KOPT-K1 (cell line): ENCODE data around the gene M6PR.
"Not testable (repeated sequence)": the region's sequence is repeated elsewhere in the genome, so short reads cannot be mapped to it uniquely, and the experiment has no call there.

Experiments used
- H3K27ac ChIP-seq: fragments of 200-600 bp; sonication (generic); 2 replicates; pipeline ENCODE4 v1.5.1; 2016; ENCODE audit warnings: antibody characterized with exemption, mild to moderate bottlenecking, low read depth, low read length; ENCODE audit not compliant: poor library complexity, severe bottlenecking
- H3K36me3 ChIP-seq: fragments of 200-600 bp; sonication (generic); 2 replicates; pipeline ENCODE4 v1.5.1; 2017; ENCODE audit warnings: antibody characterized with exemption, mild to moderate bottlenecking, low read length, moderate library complexity; ENCODE audit not compliant: insufficient read depth
- H3K9me3 ChIP-seq: fragments of 200-600 bp; sonication (generic); 2 replicates; pipeline ENCODE4 v1.5.1; 2017; ENCODE audit warnings: antibody characterized with exemption, low read length, mild to moderate bottlenecking; ENCODE audit not compliant: insufficient read depth, poor library complexity, severe bottlenecking

The M6PR gene

DNA sequence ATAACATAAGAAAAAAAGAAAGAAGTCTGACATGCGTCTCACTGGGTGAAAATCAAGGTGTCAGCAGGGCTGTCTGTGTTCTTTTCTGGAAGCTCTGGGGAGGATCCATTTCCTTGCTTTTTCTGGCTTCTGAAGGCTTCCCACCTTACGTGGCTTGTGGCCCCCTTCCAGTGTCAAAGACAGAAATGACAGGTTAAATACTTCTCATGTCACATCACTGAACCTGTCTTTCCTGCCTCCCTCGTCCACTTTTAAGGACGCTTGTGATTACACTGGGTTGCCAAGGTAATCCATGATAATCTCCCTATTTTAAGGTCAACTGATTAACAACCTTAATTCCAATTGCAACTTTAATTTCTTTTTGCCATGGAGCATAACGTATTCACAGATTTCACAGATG lies 39.7 kb downstream of the M6PR start:
- H3K27ac ChIP-seq = no peak overlapping the region

DNA sequence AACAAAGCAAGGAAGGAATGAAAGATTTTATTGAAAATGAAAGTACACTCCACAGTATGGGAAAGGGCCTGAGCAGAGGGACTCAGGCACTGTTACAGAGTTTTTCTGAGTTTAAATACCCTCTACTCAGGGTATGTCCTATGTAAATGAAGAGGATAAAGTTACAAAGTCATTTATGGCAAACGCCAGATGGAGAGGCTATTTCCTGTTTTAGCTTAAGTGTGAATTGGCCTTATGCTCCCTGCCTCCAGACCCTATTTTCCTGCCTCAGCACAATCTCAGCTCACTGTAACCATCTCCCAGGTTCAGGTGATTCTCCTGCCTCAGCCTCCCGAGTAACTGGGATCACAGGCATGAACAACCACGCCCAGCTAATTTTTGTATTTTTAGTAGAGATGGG lies 41.9 kb downstream of the M6PR start:
- Histone ChIP-seq H3K27ac (no peak overlapping the region), H3K36me3 (no peaks in the 10 kb centered on the region), H3K9me3 (no peaks in the 10 kb centered on the region)

More for the DNA sequence above, 39.7 kb downstream of the M6PR start:
- no peaks in the 10 kb centered on the region for H3K9me3 ChIP-seq
- H3K36me3 ChIP-seq = no peaks in the 10 kb centered on the region

DNA sequence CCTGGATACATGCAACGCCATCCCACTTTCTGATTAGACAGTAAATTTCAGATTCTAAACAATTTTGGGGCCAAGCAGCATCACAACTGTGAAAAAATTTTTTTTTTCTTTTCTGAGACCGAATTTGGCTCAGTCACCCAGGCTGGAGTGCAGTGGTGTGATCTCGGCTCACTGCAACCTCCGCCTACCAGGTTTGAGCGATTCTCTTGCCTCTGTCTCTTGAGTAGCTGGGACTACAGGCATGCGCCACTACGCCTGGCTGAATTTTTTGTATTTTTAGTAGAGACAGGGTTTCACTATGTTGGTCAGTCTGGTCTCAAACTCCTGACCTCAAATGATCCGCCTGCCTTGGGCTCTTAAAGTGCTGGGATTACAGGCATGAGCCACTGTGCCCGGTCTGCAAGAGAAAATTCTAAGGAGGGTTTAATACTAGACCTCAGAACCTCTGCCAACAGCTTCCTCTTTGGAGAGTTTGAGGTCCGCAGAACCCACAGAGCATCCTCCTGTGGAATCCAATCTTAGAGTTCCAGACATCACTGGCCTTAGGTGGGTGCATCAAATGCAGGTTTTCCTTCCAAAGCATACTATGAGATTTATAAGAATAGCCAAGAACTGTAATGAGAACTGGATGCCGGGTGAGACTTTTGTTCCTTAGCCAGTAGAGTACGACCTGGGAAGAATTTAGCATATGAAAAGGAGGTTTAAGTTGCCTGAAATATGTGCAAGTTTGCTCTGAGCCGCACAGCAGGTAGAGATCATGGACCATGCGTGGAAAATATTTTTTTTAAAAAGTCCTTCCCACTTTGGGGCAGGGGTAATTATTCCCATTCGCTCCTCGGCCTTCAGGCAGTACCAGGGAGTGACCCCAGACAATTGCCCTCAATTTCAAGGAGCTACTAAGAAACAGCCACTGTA lies 42.9 kb downstream of the M6PR start:
- Histone ChIP-seq H3K36me3 (no peaks in the 10 kb centered on the region), H3K27ac (no peak overlapping the region), H3K9me3 (peaks cover 2% of the 10 kb centered on the region)

DNA sequence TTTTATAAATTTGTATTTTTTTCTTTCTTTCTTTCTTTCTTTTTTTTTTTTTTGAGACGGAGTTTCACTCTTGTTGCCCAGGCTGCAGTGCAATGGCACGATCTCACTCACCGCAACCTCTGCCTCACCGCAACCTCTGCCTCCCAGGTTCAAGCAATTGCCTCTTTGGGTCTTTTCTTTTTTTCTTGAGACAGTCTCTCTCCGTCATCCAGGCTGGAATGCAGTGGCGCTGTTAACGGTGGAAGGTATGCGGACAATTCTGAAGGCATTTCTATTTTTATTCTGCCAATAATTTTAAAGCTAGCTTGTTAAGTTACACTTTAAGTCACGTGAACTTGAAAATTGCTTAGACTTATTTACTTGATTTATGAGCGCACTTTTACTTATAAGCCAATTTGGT lies 43.9 kb downstream of the M6PR start:
- Histone ChIP-seq H3K36me3 (no peaks in the 10 kb centered on the region), H3K9me3 (peaks cover 11% of the 10 kb centered on the region), H3K27ac (no peak overlapping the region)

DNA sequence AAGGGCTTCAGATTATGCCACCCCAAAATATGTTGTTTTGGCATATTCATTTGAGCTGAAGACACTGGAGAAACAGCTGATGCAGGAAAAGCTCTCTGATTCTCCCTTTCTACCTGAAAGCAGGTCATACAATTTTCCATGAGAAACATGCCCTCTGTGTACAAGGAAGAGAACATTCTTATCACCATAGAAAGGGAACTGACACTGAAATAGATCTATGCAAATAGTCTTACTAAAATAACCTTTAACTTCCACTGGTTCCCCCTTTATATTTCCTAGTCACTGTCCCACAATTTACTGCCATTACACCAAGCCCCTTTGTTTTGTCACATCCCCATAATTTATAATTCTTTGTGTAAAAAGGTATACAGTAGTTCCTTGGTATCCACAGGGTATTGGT lies 44.8 kb downstream of the M6PR start:
- no peaks in the 10 kb centered on the region for H3K36me3 ChIP-seq
- no peak overlapping the region for H3K27ac ChIP-seq
- peaks cover 11% of the 10 kb centered on the region for H3K9me3 ChIP-seq

DNA sequence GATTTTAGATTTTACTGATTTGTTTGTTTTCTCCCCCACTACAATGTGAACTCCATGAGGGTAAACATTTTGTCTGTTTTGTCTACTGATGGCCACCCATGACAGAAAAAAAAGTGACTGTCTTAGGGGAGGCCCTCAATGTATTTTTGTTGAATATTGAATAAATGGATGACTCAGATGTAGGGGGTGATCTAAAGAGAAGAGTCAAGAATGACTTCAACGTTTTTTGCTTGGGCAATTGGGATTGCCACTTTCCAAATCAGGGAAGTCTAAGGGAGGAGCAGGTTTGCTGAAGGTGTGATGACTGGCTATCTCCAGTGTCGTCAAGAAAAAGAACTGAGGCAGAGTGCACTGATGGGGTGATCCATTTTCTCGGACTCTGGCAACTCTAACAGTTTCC lies 45.8 kb downstream of the M6PR start:
- H3K27ac ChIP-seq = no peak overlapping the region
- H3K9me3 ChIP-seq = peaks cover 11% of the 10 kb centered on the region
- no peaks in the 10 kb centered on the region for H3K36me3 ChIP-seq

DNA sequence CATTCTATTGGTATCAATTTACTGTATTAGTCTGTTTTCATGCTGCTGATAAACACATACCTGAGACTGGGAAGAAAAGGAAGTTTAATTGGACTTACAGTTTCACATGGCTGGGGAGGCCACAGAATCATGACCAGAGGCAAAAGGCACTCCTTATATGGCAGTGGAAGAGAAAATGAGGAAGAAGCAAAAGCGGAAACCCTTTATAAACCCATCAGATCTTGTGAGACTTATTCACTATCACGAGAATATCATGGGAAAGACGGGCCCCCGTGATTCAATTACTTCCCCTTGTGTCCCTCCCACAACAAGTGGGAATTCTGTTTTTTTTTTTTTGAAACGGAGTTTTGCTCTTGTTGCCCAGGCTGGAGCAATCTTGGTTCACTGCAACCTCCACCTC lies 46.7 kb downstream of the M6PR start:
- not testable (repeated sequence) for H3K36me3 ChIP-seq, H3K27ac ChIP-seq
- peaks cover 11% of the 10 kb centered on the region for H3K9me3 ChIP-seq

DNA sequence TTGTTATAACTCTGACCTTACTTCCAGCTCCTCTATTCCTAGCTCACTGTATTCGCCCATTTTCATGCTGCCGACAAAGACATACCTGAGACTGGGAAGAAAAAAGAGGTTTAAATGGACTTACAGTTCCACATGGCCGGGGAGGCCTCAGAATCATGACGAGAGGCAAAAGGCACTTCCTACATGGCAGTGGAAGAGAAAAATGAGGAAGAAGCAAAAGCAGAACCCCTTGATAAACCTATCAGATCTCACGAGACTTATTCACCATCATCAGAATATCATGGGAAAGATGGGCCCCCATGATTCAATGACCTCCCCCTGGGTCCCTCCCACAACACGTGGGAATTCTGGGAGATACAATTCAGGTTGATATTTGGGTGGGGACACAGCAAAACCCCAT lies 49.6 kb downstream of the M6PR start:
- Histone ChIP-seq H3K9me3 (peaks cover 11% of the 10 kb centered on the region), H3K36me3 (no peaks in the 10 kb centered on the region), H3K27ac (no peak overlapping the region)

DNA sequence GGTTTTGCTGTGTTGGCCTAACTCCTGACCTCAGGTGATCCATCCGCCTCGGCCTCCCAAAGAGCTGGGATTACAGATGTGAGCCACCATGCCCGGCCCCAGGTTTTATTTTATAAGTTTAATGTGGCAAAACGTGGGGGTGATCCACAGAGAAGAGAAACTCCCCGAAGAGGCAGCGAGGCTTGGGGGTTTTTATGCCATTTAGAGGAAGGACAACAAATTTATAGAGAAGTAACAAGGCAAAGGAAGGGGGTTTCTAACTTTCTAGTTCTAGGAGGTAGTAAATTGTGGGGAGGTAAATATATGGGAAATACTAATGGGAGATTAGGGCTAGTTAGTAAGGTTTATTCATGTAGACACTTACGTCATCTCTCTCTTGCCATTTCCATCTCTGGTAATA lies 52.4 kb downstream of the M6PR start:
- no peaks in the 10 kb centered on the region for H3K36me3 ChIP-seq
- no peak overlapping the region for H3K27ac ChIP-seq
- peaks cover 11% of the 10 kb centered on the region for H3K9me3 ChIP-seq

DNA sequence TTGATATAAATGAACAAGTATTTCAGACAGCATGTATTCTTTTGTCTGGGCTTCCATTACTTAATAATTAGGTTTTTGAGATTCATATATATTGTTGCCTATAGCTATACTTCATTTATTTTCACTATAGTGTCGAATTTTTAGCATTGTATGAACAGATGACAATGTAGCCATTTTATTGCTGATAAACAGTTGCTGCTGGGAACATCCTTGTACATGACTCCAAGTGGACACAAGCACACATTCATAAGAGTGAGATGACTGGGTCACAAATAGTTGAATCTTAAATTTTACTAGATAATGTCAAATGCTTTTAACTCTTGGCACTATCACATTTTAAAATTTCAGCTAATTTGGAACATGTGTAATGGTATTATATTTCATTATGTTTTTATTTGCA lies 54.5 kb downstream of the M6PR start:
- no peaks in the 10 kb centered on the region for H3K9me3 ChIP-seq
- H3K36me3 ChIP-seq = no peaks in the 10 kb centered on the region
- H3K27ac ChIP-seq = no peak overlapping the region

DNA sequence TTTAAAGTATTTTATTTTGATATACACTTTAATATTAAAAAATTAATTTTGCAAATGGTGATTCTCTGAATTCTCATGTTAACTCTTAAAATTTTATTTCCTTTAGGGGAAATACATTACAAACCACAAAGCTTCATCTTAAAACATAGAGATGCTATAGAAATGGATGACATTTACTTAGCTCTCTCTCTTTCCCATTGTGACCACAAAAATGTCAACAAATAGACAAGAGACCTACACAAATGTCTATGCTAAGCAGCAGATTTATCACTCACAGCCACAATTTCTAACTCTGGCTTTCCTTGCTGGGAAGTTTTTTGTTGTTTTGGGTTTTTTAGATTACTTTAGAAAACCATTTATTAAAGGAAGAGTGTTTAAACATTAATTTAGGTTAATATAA lies 55.1 kb downstream of the M6PR start:
- Histone ChIP-seq H3K27ac (no peak overlapping the region), H3K36me3 (no peaks in the 10 kb centered on the region), H3K9me3 (no peaks in the 10 kb centered on the region)

DNA sequence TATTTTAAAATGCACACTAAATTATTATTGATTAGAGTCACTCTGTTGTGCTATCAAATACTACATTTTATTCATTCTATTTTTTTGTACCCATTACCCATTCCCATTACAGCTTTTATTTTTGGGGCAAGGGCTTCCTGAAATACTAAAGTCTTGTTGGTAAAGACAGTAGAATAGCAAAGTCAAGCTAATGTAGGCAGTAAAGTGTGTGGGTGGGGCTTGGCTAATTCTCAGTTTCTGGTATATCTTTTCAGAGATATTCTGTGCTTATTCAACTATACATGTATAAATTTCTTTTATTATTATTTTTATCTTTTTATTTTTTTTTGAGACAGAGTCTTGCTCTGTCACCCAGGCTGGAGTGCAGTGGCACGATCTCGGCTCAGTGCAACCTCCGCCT lies 57.5 kb downstream of the M6PR start:
- no peak overlapping the region for H3K27ac ChIP-seq
- no peaks in the 10 kb centered on the region for H3K36me3 ChIP-seq

More for the DNA sequence above, 57.5 kb downstream of the M6PR start:
- no peaks in the 10 kb centered on the region for H3K9me3 ChIP-seq
